SK-N-SH treated with all-trans-retinoic acid at 6 μM for 48 hours (cell line): ENCODE results near the gene ZSCAN2.
"Not testable (repeated sequence)": the region's sequence is repeated elsewhere in the genome, so short reads cannot be mapped to it uniquely, and the experiment has no call there.

Source experiments
- RARB ChIP-seq: fragments of 250-450 bp; sonication (Bioruptor Pico); IDR thresholded peaks from 2 replicates; pipeline ENCODE4 v1.8.0; 2021; ENCODE audit warnings: mild to moderate bottlenecking, moderate library complexity
- TOX ChIP-seq: fragments of 250-450 bp; sonication (Bioruptor Pico); IDR thresholded peaks from 2 replicates; pipeline ENCODE4 v1.8.0; 2021; ENCODE audit warnings: mild to moderate bottlenecking, moderate library complexity, borderline replicate concordance

DNA sequence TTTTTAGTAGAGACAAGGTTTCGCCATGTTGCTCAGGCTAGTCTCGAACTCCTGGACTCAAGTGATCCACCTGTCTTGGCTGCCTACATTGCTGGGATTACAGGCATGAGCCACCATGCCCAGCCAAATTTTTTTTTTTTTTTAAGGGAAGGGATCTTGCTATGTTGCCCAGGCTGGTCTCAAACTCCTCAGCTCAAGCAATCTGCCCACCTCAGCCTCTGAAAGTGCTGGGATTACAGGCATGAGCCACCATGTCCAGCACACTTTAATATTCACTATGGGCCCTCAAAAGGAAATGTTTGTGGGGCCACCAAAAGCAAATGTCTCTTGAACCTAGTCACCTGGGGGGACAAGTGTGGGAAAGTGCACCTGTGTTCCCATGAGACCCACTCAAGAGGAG lies 41.8 kb downstream of the ZSCAN2 start:
- not testable (repeated sequence) for TF ChIP-seq RARB, TOX (CRISPR knock-in tag)
